ENCODE measurements around the gene SH3BP5.

DNA sequence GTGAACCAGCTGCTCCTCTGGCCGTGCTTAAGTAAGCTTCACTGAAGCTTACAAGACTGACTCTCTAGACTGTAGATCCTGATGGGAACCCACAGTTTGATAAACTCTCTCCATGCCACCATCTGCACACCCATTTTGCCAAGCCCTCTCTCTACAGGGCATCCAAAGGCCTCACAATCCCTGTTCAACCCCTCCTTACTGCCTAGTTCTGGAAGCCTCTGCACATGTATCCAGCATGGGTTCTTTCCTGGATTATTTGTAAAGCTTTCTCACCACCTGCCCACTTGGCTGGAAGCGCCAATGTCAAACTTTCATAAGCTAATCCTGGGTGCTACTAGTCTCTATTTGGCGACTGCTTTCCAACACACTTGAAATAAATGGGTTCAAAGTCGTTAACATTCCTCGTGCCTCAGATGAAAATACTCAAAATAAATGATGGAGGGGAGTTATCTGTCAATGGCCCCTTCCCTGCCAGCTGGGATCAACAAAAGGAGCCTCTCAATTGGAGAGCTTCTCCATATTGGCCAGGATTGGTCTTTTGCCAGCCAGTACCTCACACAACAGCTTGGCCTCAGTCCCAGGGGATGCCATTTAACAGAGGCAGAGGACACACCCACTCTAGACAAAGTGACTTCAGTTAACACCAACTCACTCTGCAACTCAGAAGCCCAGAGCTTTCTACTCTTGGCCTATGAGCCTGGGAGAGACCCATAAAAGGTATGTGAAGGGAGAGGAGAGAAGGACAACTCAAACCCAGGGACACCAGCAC, 48.1 kb downstream of the SH3BP5 start:
- TF ChIP-seq, protein P1, sequence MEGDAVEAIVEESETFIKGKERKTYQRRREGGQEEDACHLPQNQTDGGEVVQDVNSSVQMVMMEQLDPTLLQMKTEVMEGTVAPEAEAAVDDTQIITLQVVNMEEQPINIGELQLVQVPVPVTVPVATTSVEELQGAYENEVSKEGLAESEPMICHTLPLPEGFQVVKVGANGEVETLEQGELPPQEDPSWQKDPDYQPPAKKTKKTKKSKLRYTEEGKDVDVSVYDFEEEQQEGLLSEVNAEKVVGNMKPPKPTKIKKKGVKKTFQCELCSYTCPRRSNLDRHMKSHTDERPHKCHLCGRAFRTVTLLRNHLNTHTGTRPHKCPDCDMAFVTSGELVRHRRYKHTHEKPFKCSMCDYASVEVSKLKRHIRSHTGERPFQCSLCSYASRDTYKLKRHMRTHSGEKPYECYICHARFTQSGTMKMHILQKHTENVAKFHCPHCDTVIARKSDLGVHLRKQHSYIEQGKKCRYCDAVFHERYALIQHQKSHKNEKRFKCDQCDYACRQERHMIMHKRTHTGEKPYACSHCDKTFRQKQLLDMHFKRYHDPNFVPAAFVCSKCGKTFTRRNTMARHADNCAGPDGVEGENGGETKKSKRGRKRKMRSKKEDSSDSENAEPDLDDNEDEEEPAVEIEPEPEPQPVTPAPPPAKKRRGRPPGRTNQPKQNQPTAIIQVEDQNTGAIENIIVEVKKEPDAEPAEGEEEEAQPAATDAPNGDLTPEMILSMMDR (IDR thresholded peaks at IDR 0.05) = no peak
- TF ChIP-seq POLR2A (IDR thresholded peaks at IDR 0.05) = peak in 1 of 2 donors; percentile 29

Data from adrenal gland (tissue), 5 donors.